Memory B cell (primary cell): ENCODE data around the gene MYBPC2.

ENCODE experiments used
- ATAC-seq: fragments of 150-1000 bp; cut with Tn5 transposase; 2 replicates; pipeline ENCODE4 v1.10.0; 2021; ENCODE audit warnings: low read depth, mild to moderate bottlenecking, moderate library complexity
- DNase-seq, 2 donors: peaks; one replicate each; pipeline ENCODE4 v3.0.0; 2022; ENCODE audit warnings: low spot score in 2 of 2
- H3K27ac Mint-ChIP-seq: one replicate; pipeline ENCODE4 v1.8.0; 2022; ENCODE audit warnings: mild to moderate bottlenecking, moderate library complexity, mixed read lengths
- H3K27me3 Mint-ChIP-seq: one replicate; pipeline ENCODE4 v1.8.0; 2022; ENCODE audit warnings: mixed read lengths
- H3K36me3 Mint-ChIP-seq: one replicate; pipeline ENCODE4 v1.8.0; 2022; ENCODE audit warnings: mild to moderate bottlenecking, mixed read lengths
- H3K4me1 Mint-ChIP-seq: one replicate; pipeline ENCODE4 v1.8.0; 2022; ENCODE audit warnings: mixed read lengths
- H3K4me3 Mint-ChIP-seq: one replicate; pipeline ENCODE4 v1.8.0; 2022; ENCODE audit warnings: mild to moderate bottlenecking, moderate library complexity, mixed read lengths
- H3K9me3 Mint-ChIP-seq: one replicate; pipeline ENCODE4 v1.8.0; 2022; ENCODE audit warnings: mixed read lengths

Gene MYBPC2

DNA sequence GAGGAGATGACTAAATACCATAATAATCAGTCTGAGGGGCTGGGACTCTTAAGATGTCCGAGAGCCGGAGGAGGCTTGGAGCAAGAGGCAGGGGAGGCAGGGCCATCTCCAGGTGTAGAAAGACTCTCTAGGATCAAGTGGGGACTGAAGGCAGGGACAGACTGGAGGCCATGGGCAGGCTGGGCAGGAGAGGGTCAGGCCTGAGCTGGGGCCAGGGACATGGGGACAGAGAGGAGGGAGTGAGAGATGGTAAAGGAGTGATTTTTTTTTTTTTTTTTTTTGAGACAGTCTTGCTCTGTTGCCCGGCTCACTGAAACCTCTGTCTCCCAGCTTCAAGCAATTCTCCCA, 76.1 kb downstream of the MYBPC2 start:
- Mint-ChIP-seq H3K27me3 (peaks cover 6% of the 10 kb centered on the region), H3K27ac (peak overlapping the region; percentile 7), H3K36me3 (peaks cover 18% of the 10 kb centered on the region), H3K4me1 (peaks cover 26% of the 10 kb centered on the region), H3K4me3 (peak overlapping the region; percentile 17), H3K9me3 (peaks cover 4% of the 10 kb centered on the region)
- no peak for ATAC-seq
- no peak for DNase-seq

DNA sequence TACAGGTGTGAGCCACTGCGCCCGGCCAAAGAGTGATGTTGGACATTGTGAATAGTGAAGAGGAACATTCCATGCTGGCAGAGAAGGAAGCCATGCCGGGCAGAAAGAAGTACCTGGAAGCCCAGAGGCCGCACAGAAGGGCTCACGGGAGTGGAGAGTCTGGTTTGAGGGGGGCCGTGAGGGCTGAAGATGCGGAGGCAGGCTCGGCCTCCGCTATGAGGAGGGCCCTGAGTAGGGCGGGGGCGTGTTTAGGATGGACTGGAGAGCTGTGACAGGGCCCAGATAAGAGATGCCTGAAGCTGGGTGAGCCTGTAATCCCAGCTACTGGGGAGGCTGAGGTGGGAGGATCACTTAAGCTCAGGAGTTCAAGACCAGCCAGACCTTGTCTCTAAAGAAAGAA, 76.7 kb downstream of the MYBPC2 start:
- Mint-ChIP-seq H3K4me1 (peaks cover 28% of the 10 kb centered on the region), H3K36me3 (peaks cover 18% of the 10 kb centered on the region), H3K27ac (peak overlapping the region; percentile 7), H3K4me3 (peak overlapping the region; percentile 9), H3K27me3 (peaks cover 10% of the 10 kb centered on the region), H3K9me3 (peaks cover 4% of the 10 kb centered on the region)
- ATAC-seq, result no peak
- no peak for DNase-seq

DNA sequence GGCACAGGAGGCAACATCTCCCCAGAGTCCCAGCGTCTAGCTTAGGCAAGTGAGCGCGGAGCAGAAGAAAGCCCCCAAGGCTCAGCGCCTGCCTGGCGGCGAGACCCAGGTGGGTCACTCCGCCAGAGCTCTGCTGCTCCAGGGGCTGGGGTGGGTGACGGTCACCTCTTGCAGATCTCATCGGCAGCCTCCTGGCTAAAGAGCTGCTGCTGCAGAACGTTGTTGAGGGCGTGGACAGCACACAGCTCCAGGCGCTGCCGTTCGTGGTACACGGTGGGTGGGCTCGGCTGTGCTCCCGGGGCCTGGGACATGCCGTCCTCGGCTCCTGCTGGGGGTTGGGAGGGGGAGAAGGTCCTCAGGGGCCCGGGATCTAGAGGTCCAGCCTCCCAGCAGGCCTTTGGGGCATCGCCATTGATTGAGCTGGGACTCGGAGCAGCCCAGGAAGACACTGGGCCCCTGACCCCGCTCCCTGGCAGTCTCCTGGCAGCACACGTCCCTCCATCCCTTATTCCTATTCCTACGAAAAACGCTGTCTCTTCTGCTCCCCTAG, 77.5 kb downstream of the MYBPC2 start:
- H3K27ac Mint-ChIP-seq, result peak overlapping the region; percentile 98
- peaks cover 4% of the 10 kb centered on the region for H3K9me3 Mint-ChIP-seq
- H3K4me1 Mint-ChIP-seq, result peaks cover 29% of the 10 kb centered on the region
- ATAC-seq (no peak), DNase-seq (no peak)
- H3K4me3 Mint-ChIP-seq, result peak overlapping the region; percentile 90
- peaks cover 12% of the 10 kb centered on the region for H3K27me3 Mint-ChIP-seq
- peaks cover 17% of the 10 kb centered on the region for H3K36me3 Mint-ChIP-seq

DNA sequence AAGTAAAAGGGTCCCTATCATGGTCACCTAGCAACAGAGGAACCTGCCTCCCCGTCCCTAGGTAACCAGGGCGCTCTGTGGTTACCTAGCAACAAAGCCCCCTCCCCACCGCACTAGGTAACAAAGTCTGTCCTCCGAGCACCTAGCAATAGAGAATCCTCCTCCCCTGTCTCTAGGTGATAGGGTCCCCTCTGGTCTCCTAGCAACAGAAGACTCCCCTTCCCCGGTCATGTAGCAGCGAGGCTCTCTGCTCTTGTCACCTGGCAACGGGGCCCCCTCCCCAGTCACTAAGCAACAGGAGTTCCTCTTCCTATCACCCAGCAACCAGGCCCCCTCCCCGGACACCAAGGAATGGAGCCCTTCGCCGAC, 78.0 kb downstream of the MYBPC2 start:
- peak overlapping the region; percentile 90 for H3K4me3 Mint-ChIP-seq
- peaks cover 29% of the 10 kb centered on the region for H3K4me1 Mint-ChIP-seq
- peaks cover 16% of the 10 kb centered on the region for H3K36me3 Mint-ChIP-seq
- peak overlapping the region; percentile 98 for H3K27ac Mint-ChIP-seq
- DNase-seq (no peak), ATAC-seq (no peak)
- H3K9me3 Mint-ChIP-seq, result peaks cover 4% of the 10 kb centered on the region
- H3K27me3 Mint-ChIP-seq, result peaks cover 12% of the 10 kb centered on the region

DNA sequence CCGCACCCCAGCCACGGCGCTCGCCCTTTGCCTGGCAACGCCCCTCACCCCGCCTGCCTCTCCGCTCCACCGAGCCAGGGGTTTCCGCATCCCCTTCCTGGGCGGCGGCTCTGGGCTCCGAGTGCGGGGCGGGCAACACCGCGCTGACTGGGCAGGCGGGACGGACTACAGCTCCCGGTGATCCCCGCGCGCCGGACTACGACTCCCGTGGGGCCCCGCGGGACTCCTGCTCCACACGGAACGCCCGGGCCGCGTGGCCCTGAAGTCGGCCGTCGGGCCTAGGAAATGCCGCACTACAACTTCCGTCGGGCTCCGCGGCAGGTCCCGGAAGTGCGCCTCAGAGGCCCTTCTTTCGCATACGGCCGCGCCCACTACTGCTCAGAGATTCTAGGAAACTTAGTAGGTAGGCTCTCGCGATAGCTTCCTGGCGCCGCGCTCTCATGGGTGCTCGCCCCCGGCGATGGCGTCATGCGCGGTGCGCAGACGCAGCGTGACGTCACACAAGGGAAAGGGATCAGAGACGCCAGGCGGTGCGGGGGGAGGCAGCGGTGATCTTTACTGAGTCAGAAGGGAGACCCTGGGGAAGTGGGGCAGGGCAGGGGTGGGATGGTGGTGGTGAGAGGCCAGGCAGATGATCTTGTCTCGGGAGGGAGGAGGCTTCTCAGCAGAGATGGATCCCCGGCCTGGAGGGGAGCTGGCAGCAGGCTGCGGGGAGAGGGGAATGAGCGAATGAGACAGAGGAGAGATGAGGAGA, 78.6 kb downstream of the MYBPC2 start, which contains the start of gene JOSD2:
Gene JOSD2, minus strand, starts transcription at position 123 of the 754 bp plus-strand sequence. CDS start 760 bp downstream, outside the sequence.
- peaks cover 12% of the 10 kb centered on the region for H3K27me3 Mint-ChIP-seq
- peak; percentile 92 to 95 for DNase-seq
- peaks cover 4% of the 10 kb centered on the region for H3K9me3 Mint-ChIP-seq
- peak within 1 kb of the TSS; percentile 98 for H3K27ac Mint-ChIP-seq
- peaks cover 16% of the 10 kb centered on the region for H3K36me3 Mint-ChIP-seq
- H3K4me1 Mint-ChIP-seq, result peaks cover 29% of the 10 kb centered on the region
- peak within 1 kb of the TSS; percentile 90 for H3K4me3 Mint-ChIP-seq
- ATAC-seq, result peak; percentile 86

DNA sequence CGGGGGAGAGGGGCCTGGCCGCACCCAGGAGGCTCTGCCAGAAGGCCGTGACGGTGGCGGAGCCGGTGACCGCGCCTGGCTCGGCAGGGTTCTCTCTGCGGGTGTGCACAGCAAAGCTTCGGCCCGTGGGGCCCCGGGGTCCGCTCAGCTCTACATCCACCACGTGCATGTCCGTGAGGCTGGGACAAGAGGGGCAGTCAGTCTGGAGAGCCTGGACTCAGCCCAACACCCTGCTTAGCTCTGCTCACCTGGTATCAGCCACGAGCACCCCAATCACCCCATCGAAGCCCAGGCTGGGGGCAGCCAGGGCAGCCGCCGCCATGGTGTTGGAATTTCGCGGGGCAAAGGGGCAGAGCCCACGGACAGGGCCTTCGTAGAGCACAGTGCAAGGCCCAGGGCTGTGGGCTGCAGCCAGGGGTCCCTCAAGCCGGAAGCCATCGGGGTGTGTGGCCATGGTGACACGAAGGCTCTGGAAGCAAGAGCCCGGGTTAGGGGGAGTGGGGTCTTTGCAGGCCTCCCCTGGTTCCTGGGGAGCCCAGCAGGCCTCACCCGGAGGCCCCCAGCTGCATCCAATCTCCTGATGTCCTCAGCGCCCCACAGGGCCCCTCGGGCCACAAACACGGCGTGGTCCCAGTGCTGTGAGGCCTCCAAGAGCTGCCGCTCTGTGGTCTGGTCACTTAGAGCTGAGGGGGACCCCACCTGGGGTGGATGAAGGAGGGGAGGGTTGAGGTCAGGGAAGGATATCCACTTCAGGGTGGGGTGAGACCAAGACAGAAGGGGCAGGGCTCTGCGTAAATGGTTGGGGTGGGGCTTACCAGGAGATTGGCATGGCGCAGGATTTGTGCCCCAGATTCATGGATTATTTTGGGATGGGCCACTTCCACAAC, 79.7 kb downstream of the MYBPC2 start:
- no peak for ATAC-seq
- H3K4me1 Mint-ChIP-seq, result peaks cover 26% of the 10 kb centered on the region
- no peak overlapping the region for H3K4me3 Mint-ChIP-seq
- H3K9me3 Mint-ChIP-seq, result peaks cover 1% of the 10 kb centered on the region
- H3K27me3 Mint-ChIP-seq, result peaks cover 12% of the 10 kb centered on the region
- H3K36me3 Mint-ChIP-seq, result peaks cover 10% of the 10 kb centered on the region
- DNase-seq, result no peak
- H3K27ac Mint-ChIP-seq, result peak overlapping the region; percentile 98

DNA sequence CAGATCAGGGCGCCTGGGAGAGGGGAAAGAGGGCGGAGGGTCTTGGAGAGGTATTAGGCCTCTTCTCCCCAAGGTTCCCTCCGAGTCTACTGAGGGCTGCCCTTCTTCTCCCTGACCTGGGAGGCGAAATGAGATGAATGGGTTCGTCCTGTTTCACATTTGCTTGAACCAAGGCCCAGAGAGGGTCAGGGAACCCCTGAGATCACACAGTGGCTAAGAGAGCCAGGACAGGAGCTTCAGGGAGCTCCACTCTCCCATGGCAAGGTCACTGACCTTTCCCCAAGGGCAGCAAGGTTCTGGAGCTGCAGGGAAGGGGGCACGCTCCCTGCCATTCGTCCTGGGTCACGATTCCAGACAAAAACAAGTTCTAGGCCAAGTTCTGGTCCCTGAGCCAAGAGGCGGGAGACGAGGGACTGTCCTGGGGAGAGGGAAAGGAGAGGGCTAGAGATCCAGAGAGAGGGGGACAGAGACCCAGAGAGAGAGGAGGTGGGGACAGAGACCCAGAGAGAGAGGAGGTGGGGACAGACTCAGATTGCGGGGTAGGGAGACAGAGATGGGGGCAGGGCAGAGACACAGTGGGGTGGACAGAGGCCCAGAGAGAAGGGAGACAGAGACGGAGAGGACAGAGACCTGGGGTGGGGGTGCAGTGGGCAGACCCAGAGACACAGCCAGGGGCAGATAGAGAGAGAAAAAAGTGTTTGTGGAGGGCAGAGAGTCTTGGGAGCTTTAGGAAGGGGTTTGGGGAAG, 80.5 kb downstream of the MYBPC2 start:
- DNase-seq, result no peak
- H3K4me3 Mint-ChIP-seq, result peak overlapping the region; percentile 59
- peaks cover 1% of the 10 kb centered on the region for H3K9me3 Mint-ChIP-seq
- ATAC-seq, result no peak
- peaks cover 12% of the 10 kb centered on the region for H3K27me3 Mint-ChIP-seq
- peaks cover 23% of the 10 kb centered on the region for H3K4me1 Mint-ChIP-seq
- H3K36me3 Mint-ChIP-seq, result peaks cover 4% of the 10 kb centered on the region
- no peak overlapping the region for H3K27ac Mint-ChIP-seq

DNA sequence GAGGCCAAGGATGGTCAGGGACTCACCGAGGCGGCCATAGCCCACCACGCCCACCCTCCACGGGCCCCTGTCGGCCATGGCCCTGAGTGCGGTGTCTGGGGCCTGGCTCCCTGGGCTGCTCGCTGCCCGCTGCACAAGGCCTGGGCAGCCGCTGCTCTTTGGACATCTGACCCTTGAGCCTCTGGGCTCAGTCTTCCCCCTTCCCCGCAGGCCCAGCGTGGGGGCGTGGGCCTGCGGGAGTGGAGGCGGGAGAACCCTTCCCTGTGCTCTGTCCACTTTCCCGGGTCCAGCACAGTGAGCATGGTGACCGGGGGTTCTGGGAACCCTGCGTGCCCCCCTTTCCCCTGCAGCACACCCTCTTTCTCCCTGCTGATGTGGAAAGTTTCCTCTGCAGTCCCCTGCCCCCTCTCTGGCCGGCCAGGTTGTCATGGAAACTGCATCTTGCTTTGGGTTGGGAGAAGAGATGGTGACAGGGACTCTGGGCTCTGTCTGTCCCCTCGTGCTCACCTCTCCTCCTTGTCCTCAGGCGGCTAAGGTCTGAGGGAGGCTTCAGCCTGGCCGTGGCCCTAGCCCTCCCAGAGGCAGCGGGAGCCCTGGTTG, 81.2 kb downstream of the MYBPC2 start, which contains the start of gene ASPDH:
Gene ASPDH, minus strand, starts transcription at position 168 of the 600 bp plus-strand sequence. Its CDS starts 90 bp downstream, at position 78.
- peaks cover 22% of the 10 kb centered on the region for H3K4me1 Mint-ChIP-seq
- H3K4me3 Mint-ChIP-seq, result peak within 1 kb of the TSS; percentile 59
- no peak for ATAC-seq
- peaks cover 1% of the 10 kb centered on the region for H3K9me3 Mint-ChIP-seq
- no peak for DNase-seq
- peaks cover 3% of the 10 kb centered on the region for H3K36me3 Mint-ChIP-seq
- no peak within 1 kb of the TSS for H3K27ac Mint-ChIP-seq
- H3K27me3 Mint-ChIP-seq, result peaks cover 12% of the 10 kb centered on the region

DNA sequence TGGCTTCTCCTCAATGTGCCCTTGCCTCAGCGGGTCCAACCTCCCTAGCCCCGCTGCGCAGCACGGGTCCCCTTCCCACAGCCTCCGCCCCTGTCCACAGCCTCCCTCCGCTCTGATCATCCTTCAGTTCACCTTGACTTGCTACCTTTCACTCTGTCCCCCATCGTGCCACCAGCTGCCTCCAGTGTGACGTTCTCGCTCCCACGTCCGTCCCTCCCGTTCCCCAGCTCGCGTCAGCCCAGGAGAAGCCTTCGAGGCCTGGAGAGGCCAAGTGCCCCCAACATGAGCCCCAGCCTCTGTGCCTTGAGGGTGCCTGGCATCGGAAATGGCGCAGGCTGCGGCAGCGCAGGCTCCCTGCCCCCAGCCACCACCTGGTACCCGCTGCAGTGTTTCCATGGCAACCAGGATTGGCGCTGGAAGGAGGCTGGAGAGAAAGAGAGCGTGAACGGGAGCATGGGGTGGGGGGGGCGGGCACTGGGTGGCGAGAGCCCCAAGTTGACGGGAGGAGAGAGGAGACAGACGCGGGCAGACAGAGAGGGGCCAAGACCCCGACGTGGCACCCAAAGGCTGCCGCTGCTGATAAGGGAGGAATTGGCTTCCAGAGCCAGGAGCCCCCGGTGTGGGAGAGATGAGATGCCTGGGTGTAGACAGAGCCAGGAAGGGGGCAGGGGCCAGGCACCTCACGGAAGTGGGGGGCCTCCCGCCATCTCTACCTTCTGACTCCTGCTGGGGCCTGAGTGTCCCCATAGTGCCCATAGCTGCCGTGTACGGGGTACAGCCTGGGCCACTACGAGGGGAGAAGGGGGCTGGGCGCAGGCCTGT, 81.9 kb downstream of the MYBPC2 start:
- Mint-ChIP-seq H3K4me3 (no peak overlapping the region), H3K36me3 (peaks cover 3% of the 10 kb centered on the region)

DNA sequence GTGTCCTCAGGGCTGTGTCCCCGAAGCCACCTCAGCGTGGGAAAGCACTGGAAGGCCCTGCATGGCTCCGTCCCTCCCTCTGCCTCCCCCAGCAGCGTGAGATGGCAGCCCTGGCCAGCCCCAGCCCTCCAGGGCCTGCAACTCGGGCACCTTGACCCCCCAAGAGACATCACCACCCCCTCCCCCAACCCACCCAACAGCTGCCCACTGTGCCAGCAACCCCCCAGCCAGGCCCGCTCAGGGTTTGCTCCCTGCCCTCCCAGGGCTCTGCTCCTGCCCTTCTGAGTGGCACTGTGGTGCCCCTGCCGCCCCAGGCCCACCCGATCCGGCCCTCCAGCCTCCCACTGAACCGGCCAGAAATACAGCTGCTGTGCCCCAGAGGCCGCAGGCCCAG, 82.5 kb downstream of the MYBPC2 start:
- Mint-ChIP-seq H3K4me3 (no peak overlapping the region), H3K9me3 (peaks cover 1% of the 10 kb centered on the region), H3K4me1 (peaks cover 18% of the 10 kb centered on the region), H3K27ac (no peak overlapping the region), H3K27me3 (peaks cover 12% of the 10 kb centered on the region), H3K36me3 (peaks cover 3% of the 10 kb centered on the region)
- ATAC-seq (no peak), DNase-seq (no peak)

More for the DNA sequence above, 81.9 kb downstream of the MYBPC2 start:
- Mint-ChIP-seq H3K27me3 (peaks cover 12% of the 10 kb centered on the region), H3K4me1 (peaks cover 18% of the 10 kb centered on the region), H3K9me3 (peaks cover 1% of the 10 kb centered on the region), H3K27ac (no peak overlapping the region)
- ATAC-seq (no peak), DNase-seq (no peak)
